OCI-LY1 (cell line): ENCODE measurements around the gene AKT2.

Source experiments
- CTCF ChIP-seq: fragments of 200-600 bp; sonication (generic), shearing (Covaris generic); IDR thresholded peaks from 2 replicates; pipeline ENCODE4 v1.5.1; 2017; ENCODE audit warnings: mild to moderate bottlenecking, antibody characterized with exemption, low read length, moderate library complexity, mixed read lengths
- EZH2 ChIP-seq: fragments of 200-600 bp; sonication (generic), shearing (Covaris generic); IDR thresholded peaks from 2 replicates; pipeline ENCODE4 v1.8.0; 2017; ENCODE audit warnings: borderline replicate concordance, mixed run types, mild to moderate bottlenecking, antibody characterized with exemption, low read length, moderate library complexity, mixed read lengths

DNA sequence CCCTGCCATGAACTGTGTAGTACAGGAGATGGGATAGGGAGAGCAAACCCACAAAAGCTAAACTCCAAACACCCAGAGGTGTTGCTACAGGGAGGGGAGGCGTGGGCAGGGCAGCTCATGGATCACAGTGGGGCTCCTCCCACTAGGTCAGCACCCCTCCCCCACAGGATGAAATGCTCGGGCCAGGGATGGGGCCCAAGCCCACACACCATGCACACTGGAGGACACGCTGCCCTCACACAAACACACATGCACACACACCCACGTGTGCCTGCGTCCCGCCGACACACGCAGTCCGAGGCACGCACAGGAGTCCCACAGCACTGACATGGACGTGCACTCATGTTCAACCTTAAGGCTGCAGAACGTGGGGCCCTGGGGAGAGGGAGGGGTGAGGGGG is 52.7 kb downstream of the AKT2 start:
- TF ChIP-seq CTCF = no peak
- no peak for TF ChIP-seq EZH2
